ENCODE measurements around the gene VAMP1. TPM values are rescaled to one million over a fixed set of nuclear protein-coding genes. Genes with fewer than 3 reads are reported as not detected.
"Not testable (repeated sequence)": the region's sequence is repeated elsewhere in the genome, so short reads cannot be mapped to it uniquely, and the experiment has no call there.

VAMP1 gene
- total and polyA plus RNA-seq, 2 of the 8 experiments (the other 6 are each of a cell fraction or from before 2014, with no cell fraction given) = 10.8 to 23.1 TPM

GRCh38 chr12:6467571-6468282, 2.8 kb downstream of the VAMP1 start:
- ChIA-PET CTCF (ENCODE audit: partially characterized antibody) (interaction anchor here (1.1 to 1.5 kb wide), 2 partner anchors 43 to 44 kb away, joined by 4 to 8 read pairs; no protein-coding TSS in a partner anchor), POLR2A (ENCODE audit: partially characterized antibody) (interaction anchor here (3.6 to 6.1 kb wide), 4 partner anchors 10 to 140 kb away, joined by 27 to 84 read pairs (median 60); partner anchors contain the start of genes GAPDH and TAPBPL)
- H3K14ac ChIP-seq (ENCODE audit: insufficient read length); H3K9ac ChIP-seq (replicated peaks in 1 of 4; ENCODE audit: extremely low read depth in 1 of 4, low read depth in 3 of 4, low read length in 3 of 4); H2AFZ ChIP-seq (ENCODE audit: low read length); H3K4me3 ChIP-seq (ENCODE audit: extremely low read depth in 1 of 4, insufficient read depth in 2 of 4, low read depth in 3 of 4, low read length in 4 of 4); H3K9me3 ChIP-seq (ENCODE audit: insufficient read depth in 2 of 2, low read depth in 1 of 2, low read length in 1 of 2); H2BK15ac ChIP-seq (ENCODE audit: low read length); H4K91ac ChIP-seq (replicated peaks; ENCODE audit: insufficient read length, low read length); H3K4me2 ChIP-seq (ENCODE audit: insufficient read depth in 1 of 2, low read depth in 2 of 2, low read length in 2 of 2); H3K18ac ChIP-seq (ENCODE audit: extremely low read depth, low read length); H4K5ac ChIP-seq (ENCODE audit: insufficient read length, low read depth, low read length); H4K8ac ChIP-seq (ENCODE audit: extremely low read depth, insufficient read depth, low read length); H2AK5ac ChIP-seq (ENCODE audit: low read depth, low read length); H2BK20ac ChIP-seq (ENCODE audit: low read length); H2BK120ac ChIP-seq (replicated peaks; ENCODE audit: low read depth, low read length); H2BK12ac ChIP-seq (ENCODE audit: low read depth, low read length); H3K4me1 ChIP-seq (replicated peaks in 1 of 4; ENCODE audit: control insufficient read depth in 3 of 4, insufficient read depth in 4 of 4, low read length in 3 of 4); FAIRE-seq; DNase-seq (ENCODE audit: low read depth in 1 of 2, low spot score in 2 of 2); H3K56ac ChIP-seq (replicated peaks; ENCODE audit: insufficient read length, low read depth, low read length); H3K4ac ChIP-seq (replicated peaks; ENCODE audit: insufficient read length, low read depth, low read length); H2BK5ac ChIP-seq (ENCODE audit: low read depth, low read length); H3K79me1 ChIP-seq (ENCODE audit: low read depth, low read length); H3K23ac ChIP-seq (ENCODE audit: insufficient read length); H3K27me3 ChIP-seq (replicated peaks in 1 of 4; ENCODE audit: control insufficient read depth in 3 of 4, extremely low read depth in 1 of 4, insufficient read depth in 3 of 4, low read length in 3 of 4); H3K27ac ChIP-seq (ENCODE audit: low read depth, low read length): not testable (repeated sequence)
- Histone ChIP-seq H4K20me1 (replicated peaks in 1 of 2; ENCODE audit: control insufficient read depth in 1 of 2, insufficient read depth in 2 of 2, low read length in 2 of 2) (peaks cover 0 to 10% of the 10 kb centered on the region in 2 experiments), H3K79me2 (ENCODE audit: control insufficient read depth in 1 of 2, insufficient read depth in 2 of 2, low read length in 2 of 2) (peaks cover 0 to 15% of the 10 kb centered on the region in 2 experiments; a peak in 2 of 4 replicates), H3K36me3 (ENCODE audit: control insufficient read depth in 2 of 4, insufficient read depth in 4 of 4, low read length in 3 of 4) (peaks cover 5 to 26% (median 14%) of the 10 kb centered on the region in 4 experiments; a peak in 6 of 8 replicates), H3K23me2 (ENCODE audit: low read depth, low read length) (peaks cover 12% of the 10 kb centered on the region)
- WGBS, 2 experiments (ENCODE audit: extremely low coverage in 1 of 2, insufficient coverage in 1 of 2, insufficient read length in 1 of 2, insufficient replicate concordance in 2 of 2, low coverage in 1 of 2, low lambda C conversion rate in 2 of 2, missing lambda C conversion rate in 1 of 2) = 91% methylated on average over 9 of the region's 9 CpGs; no CpG with 5 or more reads in 1 of the 2 experiments

Data from H1 (cell line).